Trophoblast cell (in vitro differentiated cells and primary cell): ENCODE measurements around the gene PARN.

ENCODE experiments used
- DNase-seq, 2 donors: peaks; one replicate each; pipeline ENCODE4 v3.0.0-alpha.2; 2016
- H2AFZ ChIP-seq: 2 replicates; pipeline ENCODE4 v1.6.1; 2013; ENCODE audit warnings: low read length, moderate library complexity, mild to moderate bottlenecking; ENCODE audit not compliant: insufficient read depth, poor library complexity
- H2AK5ac ChIP-seq: 2 replicates; pipeline ENCODE4 v1.6.1; 2013; ENCODE audit warnings: mild to moderate bottlenecking, low read length
- H2BK120ac ChIP-seq: 2 replicates; pipeline ENCODE4 v1.6.1; 2013; ENCODE audit warnings: low read length, mild to moderate bottlenecking, moderate library complexity; ENCODE audit not compliant: insufficient read depth, poor library complexity
- H2BK12ac ChIP-seq: 2 replicates; pipeline ENCODE4 v1.6.1; 2013; ENCODE audit warnings: mild to moderate bottlenecking, low read length, moderate library complexity
- H2BK5ac ChIP-seq: 2 replicates; pipeline ENCODE4 v1.6.1; 2013; ENCODE audit warnings: low read length, low read depth, moderate library complexity, mild to moderate bottlenecking; ENCODE audit not compliant: poor library complexity
- H3K14ac ChIP-seq: 2 replicates; pipeline ENCODE4 v1.6.1; 2013; ENCODE audit warnings: mild to moderate bottlenecking, low read length
- H3K18ac ChIP-seq: 2 replicates; pipeline ENCODE4 v1.6.1; 2013; ENCODE audit warnings: mild to moderate bottlenecking, low read length
- H3K23ac ChIP-seq: 2 replicates; pipeline ENCODE4 v1.6.1; 2013; ENCODE audit warnings: low read length
- H3K27ac ChIP-seq: 2 replicates; pipeline ENCODE4 v1.5.1; 2013; ENCODE audit warnings: low read depth, mild to moderate bottlenecking, inconsistent platforms, low read length, moderate library complexity
- H3K27me3 ChIP-seq: 2 replicates; pipeline ENCODE4 v1.6.1; 2013; ENCODE audit warnings: inconsistent platforms, mild to moderate bottlenecking, low read length, moderate library complexity; ENCODE audit not compliant: insufficient read depth
- H3K36me3 ChIP-seq, 2 experiments: 1 replicate in 1 of 2; 2 replicates in 1 of 2; pipeline ENCODE4 v1.6.1; 2013; ENCODE audit warnings: low read length in 2 of 2, mild to moderate bottlenecking in 2 of 2, moderate library complexity in 1 of 2; ENCODE audit not compliant: insufficient read depth in 2 of 2, control insufficient read depth in 1 of 2
- H3K4ac ChIP-seq: 2 replicates; pipeline ENCODE4 v1.6.1; 2013; ENCODE audit warnings: low read depth, mild to moderate bottlenecking, low read length, moderate library complexity
- H3K4me1 ChIP-seq, 2 experiments: 1 replicate in 1 of 2; 2 replicates in 1 of 2; pipeline ENCODE4 v1.6.1; 2013; ENCODE audit warnings: low read length in 2 of 2, mild to moderate bottlenecking in 2 of 2, moderate library complexity in 1 of 2; ENCODE audit not compliant: insufficient read depth in 2 of 2, control insufficient read depth in 1 of 2
- H3K4me2 ChIP-seq: 2 replicates; pipeline ENCODE4 v1.6.1; 2013; ENCODE audit warnings: inconsistent platforms, mild to moderate bottlenecking, low read length, moderate library complexity
- H3K4me3 ChIP-seq: 2 replicates; pipeline ENCODE4 v1.5.1; 2013; ENCODE audit warnings: mild to moderate bottlenecking, low read depth, low read length, inconsistent platforms
- H3K79me1 ChIP-seq: one replicate; pipeline ENCODE4 v1.6.1; 2013; ENCODE audit warnings: low read length
- H3K79me2 ChIP-seq: 2 replicates; pipeline ENCODE4 v1.6.1; 2013; ENCODE audit warnings: low read length, mild to moderate bottlenecking; ENCODE audit not compliant: control insufficient read depth, insufficient read depth, poor library complexity
- H3K9ac ChIP-seq: 2 replicates; pipeline ENCODE4 v1.6.1; 2013; ENCODE audit warnings: mild to moderate bottlenecking, low read length
- H3K9me3 ChIP-seq: 2 replicates; pipeline ENCODE4 v1.6.1; 2013; ENCODE audit warnings: low read depth, mild to moderate bottlenecking, control low read depth, inconsistent platforms, low read length; ENCODE audit not compliant: insufficient read depth
- H4K12ac ChIP-seq: 2 replicates; pipeline ENCODE4 v1.6.1; 2013; ENCODE audit warnings: low read depth, mild to moderate bottlenecking, low read length, moderate library complexity
- H4K8ac ChIP-seq: 2 replicates; pipeline ENCODE4 v1.6.1; 2013; ENCODE audit warnings: low read depth, mild to moderate bottlenecking, low read length, moderate library complexity
- H4K91ac ChIP-seq: one replicate; pipeline ENCODE4 v1.6.1; 2013; ENCODE audit warnings: low read depth, mild to moderate bottlenecking, low read length, moderate library complexity
- WGBS: extraction: QIAGEN DNeasy Blood & Tissue Kit; methylation state at CpG from one replicate; pipeline ENCODE4 v1.1.7; 2013; ENCODE audit warnings: missing lambda C conversion rate; ENCODE audit not compliant: insufficient read length, insufficient coverage; ENCODE audit errors: extremely low coverage; 5-methylcytosine and 5-hydroxymethylcytosine counted together

The PARN gene

GRCh38 chr16:14520753-14521152, 109.3 kb downstream of the PARN start:
- Histone ChIP-seq H3K27ac (no peak overlapping the region), H3K4me3 (no peak overlapping the region), H2AFZ (no peak overlapping the region), H3K4me2 (no peak overlapping the region), H3K4ac (no peak overlapping the region), H3K9ac (no peak overlapping the region), H4K12ac (no peak overlapping the region), H2BK5ac (no peak overlapping the region), H2BK120ac (no peak overlapping the region), H3K4me1 (no peaks in the 10 kb centered on the region), H3K9me3 (peaks cover 2% of the 10 kb centered on the region), H4K8ac (no peak overlapping the region), H3K14ac (no peak overlapping the region), H3K27me3 (no peaks in the 10 kb centered on the region), H2AK5ac (no peak overlapping the region), H3K18ac (no peak overlapping the region), H3K23ac (no peak overlapping the region), H3K79me2 (no peaks in the 10 kb centered on the region), H4K91ac (no peak overlapping the region), H3K79me1 (no peaks in the 10 kb centered on the region), H2BK12ac (no peak overlapping the region), H3K36me3 (no peaks in the 10 kb centered on the region)
- WGBS, result no CpG with 5 or more reads among the region's 2 CpGs
- no peak for DNase-seq

- no peak overlapping the region for H2AFZ ChIP-seq
- WGBS, result no CpG with 5 or more reads among the region's 3 CpGs
- H3K4me3 ChIP-seq, result no peak overlapping the region
- no peak overlapping the region for H2BK5ac ChIP-seq
- peaks cover 0 to 2% of the 10 kb centered on the region in 2 experiments for H3K4me1 ChIP-seq
- H3K14ac ChIP-seq, result no peak overlapping the region
- H3K27ac ChIP-seq, result no peak overlapping the region
- H3K18ac ChIP-seq, result no peak overlapping the region
- no peak overlapping the region for H4K8ac ChIP-seq
- H2BK120ac ChIP-seq, result no peak overlapping the region
- no peak for DNase-seq
- no peak overlapping the region for H3K9ac ChIP-seq
- H3K79me1 ChIP-seq, result no peaks in the 10 kb centered on the region
- H4K12ac ChIP-seq, result no peak overlapping the region
- no peaks in the 10 kb centered on the region for H3K36me3 ChIP-seq
- no peak overlapping the region for H2BK12ac ChIP-seq
- no peaks in the 10 kb centered on the region for H3K27me3 ChIP-seq
- no peak overlapping the region for H2AK5ac ChIP-seq
- no peaks in the 10 kb centered on the region for H3K9me3 ChIP-seq
- no peak overlapping the region for H3K23ac ChIP-seq
- H3K4me2 ChIP-seq, result no peak overlapping the region
- no peak overlapping the region for H3K4ac ChIP-seq
- no peak overlapping the region for H4K91ac ChIP-seq
- no peaks in the 10 kb centered on the region for H3K79me2 ChIP-seq
Observed at GRCh38 chr16:14514967-14515366, 115.1 kb downstream of the PARN start.

GRCh38 chr16:14513389-14514107, 116.5 kb downstream of the PARN start:
- DNase-seq, result no peak
- WGBS, result no CpG with 5 or more reads among the region's 10 CpGs
- no peak overlapping the region for H2BK12ac ChIP-seq
- no peak overlapping the region for H3K4me2 ChIP-seq
- H3K9me3 ChIP-seq, result no peaks in the 10 kb centered on the region
- no peaks in the 10 kb centered on the region for H3K79me2 ChIP-seq
- no peaks in the 10 kb centered on the region for H3K79me1 ChIP-seq
- no peaks in the 10 kb centered on the region for H3K27me3 ChIP-seq
- H3K27ac ChIP-seq, result no peak overlapping the region
- H3K14ac ChIP-seq, result no peak overlapping the region
- H3K4ac ChIP-seq, result no peak overlapping the region
- H3K4me3 ChIP-seq, result no peak overlapping the region
- H3K18ac ChIP-seq, result no peak overlapping the region
- H3K9ac ChIP-seq, result no peak overlapping the region
- peaks cover 0 to 2% of the 10 kb centered on the region in 2 experiments for H3K4me1 ChIP-seq
- no peak overlapping the region for H2AFZ ChIP-seq
- no peak overlapping the region for H3K23ac ChIP-seq
- no peak overlapping the region for H4K12ac ChIP-seq
- H3K36me3 ChIP-seq, result no peaks in the 10 kb centered on the region
- H2AK5ac ChIP-seq, result no peak overlapping the region
- no peak overlapping the region for H4K8ac ChIP-seq
- no peak overlapping the region for H2BK5ac ChIP-seq
- no peak overlapping the region for H2BK120ac ChIP-seq
- H4K91ac ChIP-seq, result no peak overlapping the region

GRCh38 chr16:14511800-14512135, 118.3 kb downstream of the PARN start:
- Histone ChIP-seq H3K23ac (no peak overlapping the region), H3K4ac (no peak overlapping the region), H3K79me2 (no peaks in the 10 kb centered on the region), H3K36me3 (no peaks in the 10 kb centered on the region), H3K27ac (no peak overlapping the region), H3K27me3 (no peaks in the 10 kb centered on the region), H3K9ac (no peak overlapping the region), H3K4me3 (no peak overlapping the region), H4K8ac (no peak overlapping the region), H4K91ac (no peak overlapping the region), H3K14ac (no peak overlapping the region), H3K18ac (no peak overlapping the region), H3K4me2 (no peak overlapping the region), H3K4me1 (peaks cover 0 to 2% of the 10 kb centered on the region in 2 experiments), H2BK5ac (no peak overlapping the region), H2AK5ac (no peak overlapping the region), H3K9me3 (no peaks in the 10 kb centered on the region), H2BK120ac (no peak overlapping the region), H3K79me1 (no peaks in the 10 kb centered on the region), H4K12ac (no peak overlapping the region), H2AFZ (no peak overlapping the region), H2BK12ac (peak overlapping the region; percentile 41)
- peak in 1 of 2 donors; percentile 18 for DNase-seq
- WGBS, result no CpG with 5 or more reads among the region's 1 CpG
